ENCODE measurements around the gene KLC4. TPM values are rescaled to one million over a fixed set of nuclear protein-coding genes. Genes with fewer than 3 reads are reported as not detected.

Gene KLC4
- polyA plus RNA-seq, 4 donors: 36.3 to 333 (median 206) TPM

- H3K36me3 ChIP-seq (ENCODE audit: control insufficient read depth in 3 of 3, insufficient read depth in 2 of 3, low read depth in 1 of 3, low read length in 3 of 3): peaks cover 0 to 2% (median 0%) of the 10 kb centered on the region in 3 donors
Measured at GRCh38 chr6:43097098-43097489, 37.7 kb downstream of the KLC4 start.

GRCh38 chr6:43097502-43097901 is 38.1 kb downstream of the KLC4 start:
- DNase-seq: no peak
- WGBS, 3 donors: 69 to 89% (median 79%) methylated on average over 4 of the region's 4 CpGs
- no peak overlapping the region for H3K4me3 ChIP-seq (ENCODE audit: low read depth in 1 of 3, low read length in 3 of 3)
- H3K27me3 ChIP-seq (ENCODE audit: control insufficient read depth in 3 of 3, insufficient read depth in 3 of 3, low read length in 3 of 3): no peaks in the 10 kb centered on the region
- H3K36me3 ChIP-seq (ENCODE audit: control insufficient read depth in 3 of 3, insufficient read depth in 2 of 3, low read depth in 1 of 3, low read length in 3 of 3): peaks cover 0 to 2% (median 0%) of the 10 kb centered on the region in 3 donors
- H3K4me1 ChIP-seq (ENCODE audit: control insufficient read depth in 3 of 3, insufficient read depth in 2 of 3, low read depth in 1 of 3, low read length in 2 of 3): peaks cover 0 to 12% (median 0%) of the 10 kb centered on the region in 3 donors
- FAIRE-seq: no peak
- H3K9me3 ChIP-seq (ENCODE audit: control insufficient read depth in 2 of 2, insufficient read depth in 1 of 2, low read depth in 1 of 2, low read length in 1 of 2): no peaks in the 10 kb centered on the region
- no peak overlapping the region for H3K27ac ChIP-seq (ENCODE audit: low read depth in 1 of 3, low read length in 2 of 3)

More at GRCh38 chr6:43097098-43097489, 37.7 kb downstream of the KLC4 start:
- Histone ChIP-seq H3K27me3 (ENCODE audit: control insufficient read depth in 3 of 3, insufficient read depth in 3 of 3, low read length in 3 of 3) (no peaks in the 10 kb centered on the region), H3K9me3 (ENCODE audit: control insufficient read depth in 2 of 2, insufficient read depth in 1 of 2, low read depth in 1 of 2, low read length in 1 of 2) (no peaks in the 10 kb centered on the region), H3K27ac (ENCODE audit: low read depth in 1 of 3, low read length in 2 of 3) (no peak overlapping the region), H3K4me3 (ENCODE audit: low read depth in 1 of 3, low read length in 3 of 3) (no peak overlapping the region), H3K4me1 (ENCODE audit: control insufficient read depth in 3 of 3, insufficient read depth in 2 of 3, low read depth in 1 of 3, low read length in 2 of 3) (peaks cover 0 to 12% (median 0%) of the 10 kb centered on the region in 3 donors)
- DNase-seq: no peak
- no peak for FAIRE-seq
- 58 to 72% (median 69%) methylated on average over 5 of the region's 5 CpGs for WGBS, 3 donors

- H3K4me1 ChIP-seq (ENCODE audit: control insufficient read depth in 3 of 3, insufficient read depth in 2 of 3, low read depth in 1 of 3, low read length in 2 of 3): peaks cover 0 to 1% (median 0%) of the 10 kb centered on the region in 3 donors
- no peak overlapping the region for H3K27ac ChIP-seq (ENCODE audit: low read depth in 1 of 3, low read length in 2 of 3)
- no peak overlapping the region for H3K4me3 ChIP-seq (ENCODE audit: low read depth in 1 of 3, low read length in 3 of 3)
- FAIRE-seq: no peak
- H3K27me3 ChIP-seq (ENCODE audit: control insufficient read depth in 3 of 3, insufficient read depth in 3 of 3, low read length in 3 of 3): no peaks in the 10 kb centered on the region
- H3K36me3 ChIP-seq (ENCODE audit: control insufficient read depth in 3 of 3, insufficient read depth in 2 of 3, low read depth in 1 of 3, low read length in 3 of 3): peaks cover 0 to 2% (median 0%) of the 10 kb centered on the region in 3 donors
- DNase-seq: no peak
- 66 to 77% (median 75%) methylated on average over 4 of the region's 4 CpGs for WGBS, 3 donors
- H3K9me3 ChIP-seq (ENCODE audit: control insufficient read depth in 2 of 2, insufficient read depth in 1 of 2, low read depth in 1 of 2, low read length in 1 of 2): no peaks in the 10 kb centered on the region
Measured at GRCh38 chr6:43101497-43101896, 42.1 kb downstream of the KLC4 start.

- Histone ChIP-seq H3K4me3 (ENCODE audit: low read depth in 1 of 3, low read length in 3 of 3) (no peak overlapping the region), H3K27me3 (ENCODE audit: control insufficient read depth in 3 of 3, insufficient read depth in 3 of 3, low read length in 3 of 3) (no peaks in the 10 kb centered on the region), H3K36me3 (ENCODE audit: control insufficient read depth in 3 of 3, insufficient read depth in 2 of 3, low read depth in 1 of 3, low read length in 3 of 3) (no peaks in the 10 kb centered on the region), H3K4me1 (ENCODE audit: control insufficient read depth in 3 of 3, insufficient read depth in 2 of 3, low read depth in 1 of 3, low read length in 2 of 3) (no peaks in the 10 kb centered on the region), H3K9me3 (ENCODE audit: control insufficient read depth in 2 of 2, insufficient read depth in 1 of 2, low read depth in 1 of 2, low read length in 1 of 2) (no peaks in the 10 kb centered on the region), H3K27ac (ENCODE audit: low read depth in 1 of 3, low read length in 2 of 3) (no peak overlapping the region)
- no peak for FAIRE-seq
- WGBS, 3 donors: 56 to 80% (median 80%) methylated on average over 2 of the region's 2 CpGs
- DNase-seq: no peak
Measured at GRCh38 chr6:43103253-43103876, 43.9 kb downstream of the KLC4 start.

- Histone ChIP-seq H3K36me3 (ENCODE audit: control insufficient read depth in 3 of 3, insufficient read depth in 2 of 3, low read depth in 1 of 3, low read length in 3 of 3) (no peaks in the 10 kb centered on the region), H3K4me1 (ENCODE audit: control insufficient read depth in 3 of 3, insufficient read depth in 2 of 3, low read depth in 1 of 3, low read length in 2 of 3) (no peaks in the 10 kb centered on the region), H3K27ac (ENCODE audit: low read depth in 1 of 3, low read length in 2 of 3) (no peak overlapping the region), H3K4me3 (ENCODE audit: low read depth in 1 of 3, low read length in 3 of 3) (no peak overlapping the region), H3K9me3 (ENCODE audit: control insufficient read depth in 2 of 2, insufficient read depth in 1 of 2, low read depth in 1 of 2, low read length in 1 of 2) (no peaks in the 10 kb centered on the region), H3K27me3 (ENCODE audit: control insufficient read depth in 3 of 3, insufficient read depth in 3 of 3, low read length in 3 of 3) (no peaks in the 10 kb centered on the region)
- DNase-seq (no peak), FAIRE-seq (no peak)
- WGBS, 3 donors: 85 to 87% (median 86%) methylated on average over 9 of the region's 9 CpGs
Measured at GRCh38 chr6:43105538-43106222, 46.2 kb downstream of the KLC4 start.

- Histone ChIP-seq H3K4me3 (ENCODE audit: low read depth in 1 of 3, low read length in 3 of 3) (no peak overlapping the region), H3K27me3 (ENCODE audit: control insufficient read depth in 3 of 3, insufficient read depth in 3 of 3, low read length in 3 of 3) (no peaks in the 10 kb centered on the region), H3K27ac (ENCODE audit: low read depth in 1 of 3, low read length in 2 of 3) (no peak overlapping the region), H3K36me3 (ENCODE audit: control insufficient read depth in 3 of 3, insufficient read depth in 2 of 3, low read depth in 1 of 3, low read length in 3 of 3) (no peaks in the 10 kb centered on the region), H3K4me1 (ENCODE audit: control insufficient read depth in 3 of 3, insufficient read depth in 2 of 3, low read depth in 1 of 3, low read length in 2 of 3) (no peaks in the 10 kb centered on the region), H3K9me3 (ENCODE audit: control insufficient read depth in 2 of 2, insufficient read depth in 1 of 2, low read depth in 1 of 2, low read length in 1 of 2) (no peaks in the 10 kb centered on the region)
- DNase-seq: no peak
- 81 to 91% (median 88%) methylated on average over 12 of the region's 12 CpGs for WGBS, 3 donors
- FAIRE-seq: no peak
Measured at GRCh38 chr6:43107344-43108062, 48.1 kb downstream of the KLC4 start.

- WGBS, 3 donors: 65 to 73% (median 67%) methylated on average over 12 of the region's 12 CpGs
- peak overlapping the region in 2 of 3 donors; percentile 20 to 41 for H3K27ac ChIP-seq (ENCODE audit: low read depth in 1 of 3, low read length in 2 of 3)
Measured at GRCh38 chr6:43113431-43114260, 54.2 kb downstream of the KLC4 start.

GRCh38 chr6:43115365-43115764 is 55.9 kb downstream of the KLC4 start:
- FAIRE-seq (no peak), DNase-seq (no peak)
- peaks cover 0 to 3% (median 0%) of the 10 kb centered on the region in 3 donors for H3K36me3 ChIP-seq (ENCODE audit: control insufficient read depth in 3 of 3, insufficient read depth in 2 of 3, low read depth in 1 of 3, low read length in 3 of 3)
- H3K27me3 ChIP-seq (ENCODE audit: control insufficient read depth in 3 of 3, insufficient read depth in 3 of 3, low read length in 3 of 3): no peaks in the 10 kb centered on the region
- 83 to 93% (median 90%) methylated on average over 6 of the region's 6 CpGs for WGBS, 3 donors
- no peak overlapping the region for H3K4me3 ChIP-seq (ENCODE audit: low read depth in 1 of 3, low read length in 3 of 3)
- H3K9me3 ChIP-seq (ENCODE audit: control insufficient read depth in 2 of 2, insufficient read depth in 1 of 2, low read depth in 1 of 2, low read length in 1 of 2): no peaks in the 10 kb centered on the region
- peaks cover 0 to 7% (median 0%) of the 10 kb centered on the region in 3 donors for H3K4me1 ChIP-seq (ENCODE audit: control insufficient read depth in 3 of 3, insufficient read depth in 2 of 3, low read depth in 1 of 3, low read length in 2 of 3)
- H3K27ac ChIP-seq (ENCODE audit: low read depth in 1 of 3, low read length in 2 of 3): no peak overlapping the region

More at GRCh38 chr6:43113431-43114260, 54.2 kb downstream of the KLC4 start:
- Histone ChIP-seq H3K36me3 (ENCODE audit: control insufficient read depth in 3 of 3, insufficient read depth in 2 of 3, low read depth in 1 of 3, low read length in 3 of 3) (peaks cover 0 to 3% (median 0%) of the 10 kb centered on the region in 3 donors), H3K4me3 (ENCODE audit: low read depth in 1 of 3, low read length in 3 of 3) (no peak overlapping the region), H3K27me3 (ENCODE audit: control insufficient read depth in 3 of 3, insufficient read depth in 3 of 3, low read length in 3 of 3) (no peaks in the 10 kb centered on the region), H3K9me3 (ENCODE audit: control insufficient read depth in 2 of 2, insufficient read depth in 1 of 2, low read depth in 1 of 2, low read length in 1 of 2) (no peaks in the 10 kb centered on the region), H3K4me1 (ENCODE audit: control insufficient read depth in 3 of 3, insufficient read depth in 2 of 3, low read depth in 1 of 3, low read length in 2 of 3) (peaks cover 0 to 7% (median 0%) of the 10 kb centered on the region in 3 donors)
- no peak for FAIRE-seq
- no peak for DNase-seq

All from small intestine (tissue), 7 donors.